GM18498 (cell line): ENCODE data around the gene PIGC.

ENCODE experiments used
- ATAC-seq: cut with Tn5 transposase; IDR thresholded peaks from one replicate; pipeline ENCODE4 v1.9.1; 2021; ENCODE audit warnings: mild to moderate bottlenecking, moderate library complexity; ENCODE audit not compliant: unreplicated experiment

Gene PIGC

GRCh38 chr1:172431721-172432192, 12.1 kb downstream of the PIGC start:
- ATAC-seq = no peak

- ATAC-seq = no peak
Observed at GRCh38 chr1:172431204-172431603, 12.7 kb downstream of the PIGC start.

- ATAC-seq = no peak
Observed at GRCh38 chr1:172430128-172430454, 13.8 kb downstream of the PIGC start.

- ATAC-seq = no peak
Observed at GRCh38 chr1:172429331-172430127, 14.3 kb downstream of the PIGC start.

GRCh38 chr1:172427191-172427590, 16.7 kb downstream of the PIGC start:
- no peak for ATAC-seq

GRCh38 chr1:172425339-172425738, 18.5 kb downstream of the PIGC start:
- ATAC-seq = no peak

GRCh38 chr1:172423336-172423735, 20.5 kb downstream of the PIGC start:
- ATAC-seq = no peak

GRCh38 chr1:172421974-172422604, 21.8 kb downstream of the PIGC start:
- no peak for ATAC-seq

GRCh38 chr1:172420385-172420784, 23.5 kb downstream of the PIGC start, which contains the start of gene C1orf105:
Gene C1orf105 (plus strand): TSS chr1:172420685. CDS start chr1:172420886, 201 bp downstream.
- no peak for ATAC-seq

GRCh38 chr1:172417557-172417956, 26.3 kb downstream of the PIGC start:
- no peak for ATAC-seq

GRCh38 chr1:172416496-172417035, 27.3 kb downstream of the PIGC start:
- no peak for ATAC-seq

- no peak for ATAC-seq
Observed at GRCh38 chr1:172414331-172414730, 29.5 kb downstream of the PIGC start.

- no peak for ATAC-seq
Observed at GRCh38 chr1:172411791-172412338, 32.0 kb downstream of the PIGC start.

GRCh38 chr1:172410027-172410426, 33.8 kb downstream of the PIGC start:
- no peak for ATAC-seq

GRCh38 chr1:172408958-172409357, 34.9 kb downstream of the PIGC start:
- no peak for ATAC-seq

- no peak for ATAC-seq
Observed at GRCh38 chr1:172406968-172407367, 36.9 kb downstream of the PIGC start.

- no peak for ATAC-seq
Observed at GRCh38 chr1:172405912-172406311, 38.0 kb downstream of the PIGC start.

GRCh38 chr1:172404121-172404520, 39.7 kb downstream of the PIGC start:
- ATAC-seq = no peak

GRCh38 chr1:172402878-172403569, 40.8 kb downstream of the PIGC start:
- no peak for ATAC-seq

GRCh38 chr1:172401892-172402291, 42.0 kb downstream of the PIGC start:
- ATAC-seq = no peak

- no peak for ATAC-seq
Observed at GRCh38 chr1:172401477-172401876, 42.4 kb downstream of the PIGC start.
